WI38 (cell line): Measurements from ENCODE around the gene SLC38A9.
"Not testable (repeated sequence)": the region's sequence is repeated elsewhere in the genome, so short reads cannot be mapped to it uniquely, and the experiment has no call there.

Experiments used
- H3K4me3 ChIP-seq: 2 replicates; pipeline ENCODE4 v1.5.1; 2011; ENCODE audit warnings: low read depth, mild to moderate bottlenecking, control low read depth, low read length
- CTCF ChIP-seq: IDR thresholded peaks from 2 replicates; pipeline ENCODE4 v1.5.1; 2012; ENCODE audit warnings: low read depth, mild to moderate bottlenecking, control low read depth, low read length

The SLC38A9 gene

GRCh38 chr5:55720188-55720703 lies 8.1 kb upstream of the SLC38A9 start:
- H3K4me3 ChIP-seq, result no peak overlapping the region
- TF ChIP-seq CTCF, result no peak

- H3K4me3 ChIP-seq, result not testable (repeated sequence)
Measured at GRCh38 chr5:55719026-55719425, 6.9 kb upstream of the SLC38A9 start.

GRCh38 chr5:55715519-55716078 lies 3.5 kb upstream of the SLC38A9 start:
- no peak for TF ChIP-seq CTCF
- H3K4me3 ChIP-seq, result no peak overlapping the region

- TF ChIP-seq CTCF, result no peak
- no peak overlapping the region for H3K4me3 ChIP-seq
Measured at GRCh38 chr5:55714749-55715148, 2.6 kb upstream of the SLC38A9 start.

- no peak overlapping the region for H3K4me3 ChIP-seq
- no peak for TF ChIP-seq CTCF
Measured at GRCh38 chr5:55714339-55714738, 2.2 kb upstream of the SLC38A9 start.

GRCh38 chr5:55713871-55714270 lies 1.7 kb upstream of the SLC38A9 start:
- no peak for TF ChIP-seq CTCF
- no peak overlapping the region for H3K4me3 ChIP-seq

GRCh38 chr5:55711507-55712022 lies 559 bp downstream of the SLC38A9 start:
- no peak for TF ChIP-seq CTCF
- H3K4me3 ChIP-seq, result peak overlapping the region; percentile 62

- no peak overlapping the region for H3K4me3 ChIP-seq
- no peak for TF ChIP-seq CTCF
Measured at GRCh38 chr5:55708732-55709131, 3.4 kb downstream of the SLC38A9 start.
